ENCODE measurements around the gene PPP2R2D.

DNA sequence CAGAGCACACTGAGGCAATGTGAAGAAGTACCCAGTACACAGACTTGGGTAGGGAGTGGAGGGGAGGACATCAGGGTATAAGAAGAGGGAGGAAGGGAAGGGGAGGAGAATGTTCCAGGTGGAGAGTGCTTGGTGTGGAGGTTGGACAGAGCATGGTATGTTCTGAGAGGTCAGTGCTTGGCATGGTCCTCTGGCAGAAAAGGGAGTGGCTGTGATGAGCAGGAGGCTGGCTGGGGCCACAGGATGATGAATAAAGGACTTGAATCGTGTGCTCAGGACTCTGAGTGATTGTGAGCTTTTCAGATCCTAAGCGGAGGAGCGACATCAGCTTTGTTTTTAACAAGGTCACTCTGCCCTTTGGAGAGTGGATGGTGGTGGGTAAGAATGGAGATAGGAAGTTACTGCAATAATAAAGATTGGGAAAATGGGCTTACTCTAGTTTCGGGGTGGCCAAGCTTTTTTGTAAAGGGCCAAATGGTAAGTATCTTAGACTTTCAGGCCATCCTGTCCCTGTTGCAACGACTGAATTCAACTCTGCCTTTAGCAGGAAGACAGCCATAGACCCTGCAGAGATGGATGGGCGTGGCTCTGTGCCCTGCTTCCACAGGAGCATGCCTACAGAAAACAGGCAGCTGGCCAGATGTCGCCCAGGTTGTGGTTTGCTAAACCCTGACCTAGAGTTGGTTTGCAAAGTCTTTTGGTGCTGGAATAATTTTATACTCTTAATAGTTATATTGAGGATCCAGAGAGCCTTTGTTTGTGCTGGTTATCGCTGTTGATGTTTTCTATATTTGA is 8.4 kb downstream of the PPP2R2D start:
- TF ChIP-seq POLR2A (IDR thresholded peaks at IDR 0.05) = no peak
- no peak for TF ChIP-seq POLR2AphosphoS5 (IDR thresholded peaks at IDR 0.05)
- TF ChIP-seq, protein P1, sequence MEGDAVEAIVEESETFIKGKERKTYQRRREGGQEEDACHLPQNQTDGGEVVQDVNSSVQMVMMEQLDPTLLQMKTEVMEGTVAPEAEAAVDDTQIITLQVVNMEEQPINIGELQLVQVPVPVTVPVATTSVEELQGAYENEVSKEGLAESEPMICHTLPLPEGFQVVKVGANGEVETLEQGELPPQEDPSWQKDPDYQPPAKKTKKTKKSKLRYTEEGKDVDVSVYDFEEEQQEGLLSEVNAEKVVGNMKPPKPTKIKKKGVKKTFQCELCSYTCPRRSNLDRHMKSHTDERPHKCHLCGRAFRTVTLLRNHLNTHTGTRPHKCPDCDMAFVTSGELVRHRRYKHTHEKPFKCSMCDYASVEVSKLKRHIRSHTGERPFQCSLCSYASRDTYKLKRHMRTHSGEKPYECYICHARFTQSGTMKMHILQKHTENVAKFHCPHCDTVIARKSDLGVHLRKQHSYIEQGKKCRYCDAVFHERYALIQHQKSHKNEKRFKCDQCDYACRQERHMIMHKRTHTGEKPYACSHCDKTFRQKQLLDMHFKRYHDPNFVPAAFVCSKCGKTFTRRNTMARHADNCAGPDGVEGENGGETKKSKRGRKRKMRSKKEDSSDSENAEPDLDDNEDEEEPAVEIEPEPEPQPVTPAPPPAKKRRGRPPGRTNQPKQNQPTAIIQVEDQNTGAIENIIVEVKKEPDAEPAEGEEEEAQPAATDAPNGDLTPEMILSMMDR (IDR thresholded peaks at IDR 0.05) = no peak
- TF ChIP-seq EP300 (IDR thresholded peaks at IDR 0.05) = no peak
